ACC112 (cell line): ENCODE data around the gene NEK10.

Experiments used
- H2AFZ ChIP-seq: fragments of 200-600 bp; sonication (generic); one replicate; pipeline ENCODE4 v1.6.0; 2017; ENCODE audit warnings: antibody characterized with exemption, low read length; ENCODE audit not compliant: unreplicated experiment
- H3K27ac ChIP-seq: fragments of 200-600 bp; sonication (generic); 2 replicates; pipeline ENCODE4 v1.5.1; 2014; ENCODE audit warnings: low read depth, mild to moderate bottlenecking, antibody characterized with exemption, low read length, moderate library complexity
- H3K27me3 ChIP-seq: fragments of 200-600 bp; sonication (generic); 2 replicates; pipeline ENCODE4 v1.6.1; 2014; ENCODE audit warnings: mild to moderate bottlenecking, antibody characterized with exemption, low read length, moderate library complexity, mixed read lengths; ENCODE audit not compliant: insufficient read depth
- H3K36me3 ChIP-seq: fragments of 200-600 bp; sonication (generic); 2 replicates; pipeline ENCODE4 v1.6.1; 2016; ENCODE audit warnings: mild to moderate bottlenecking, antibody characterized with exemption, low read length, moderate library complexity, mixed read lengths; ENCODE audit not compliant: insufficient read depth
- H3K4me1 ChIP-seq: fragments of 200-600 bp; sonication (generic); one replicate; pipeline ENCODE4 v1.6.1; 2016; ENCODE audit warnings: low read length, mixed read lengths; ENCODE audit not compliant: insufficient read depth, unreplicated experiment, control insufficient read depth
- H3K4me3 ChIP-seq: fragments of 200-600 bp; sonication (generic); 2 replicates; pipeline ENCODE4 v1.5.1; 2014; ENCODE audit warnings: mild to moderate bottlenecking, low read depth, low read length
- H3K79me2 ChIP-seq: fragments of 200-600 bp; sonication (generic); one replicate; pipeline ENCODE4 v1.6.0; 2016; ENCODE audit warnings: low read length; ENCODE audit not compliant: control insufficient read depth, unreplicated experiment, insufficient read depth

The NEK10 gene

DNA sequence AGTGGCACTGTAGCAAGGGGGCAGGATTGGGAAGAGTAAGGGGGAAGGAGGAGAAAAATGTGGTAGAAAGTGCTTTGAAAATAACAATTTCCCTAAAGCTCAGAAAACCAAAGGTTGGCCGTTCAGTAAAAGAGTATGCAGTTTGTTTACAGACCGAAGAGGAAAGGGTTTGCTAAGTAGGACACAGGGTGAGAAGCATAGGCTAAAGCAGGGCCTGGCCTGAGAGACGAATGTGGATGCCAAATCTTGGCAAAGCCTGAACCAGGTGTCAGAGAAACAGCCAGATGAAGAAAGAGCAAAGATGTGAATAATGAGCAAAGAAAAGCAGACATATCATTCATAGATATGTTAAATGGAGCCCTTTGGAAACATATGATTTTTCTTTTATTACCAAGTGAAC lies 17.1 kb downstream of the NEK10 start:
- H3K79me2 ChIP-seq = no peaks in the 10 kb centered on the region

DNA sequence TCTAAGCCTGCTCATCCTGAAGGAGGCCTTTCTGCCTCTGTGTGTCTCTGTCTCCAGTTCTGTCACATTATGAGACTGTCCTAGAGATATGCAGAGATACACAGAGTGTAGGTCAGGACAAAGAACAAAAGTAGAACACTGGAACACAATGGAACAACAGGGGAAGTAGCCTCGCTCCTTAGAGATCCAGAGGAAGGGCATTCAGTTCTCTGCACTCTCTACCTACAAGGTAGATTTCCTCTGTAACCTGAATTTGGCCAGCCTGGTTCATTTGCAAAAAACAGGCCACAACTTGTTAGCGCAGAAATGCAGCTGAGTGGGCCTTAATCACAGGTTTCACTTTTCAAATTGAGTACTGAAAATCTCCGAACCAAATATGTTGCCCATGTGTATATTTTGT lies 19.4 kb downstream of the NEK10 start:
- Histone ChIP-seq H3K27ac (no peak overlapping the region), H2AFZ (no peak overlapping the region), H3K36me3 (no peaks in the 10 kb centered on the region), H3K27me3 (no peaks in the 10 kb centered on the region), H3K4me3 (no peak overlapping the region), H3K4me1 (peaks cover 4% of the 10 kb centered on the region), H3K79me2 (no peaks in the 10 kb centered on the region)

More for the DNA sequence above, 17.1 kb downstream of the NEK10 start:
- peaks cover 4% of the 10 kb centered on the region for H3K4me1 ChIP-seq
- H3K36me3 ChIP-seq = no peaks in the 10 kb centered on the region
- no peak overlapping the region for H3K27ac ChIP-seq
- no peak overlapping the region for H2AFZ ChIP-seq
- no peak overlapping the region for H3K4me3 ChIP-seq
- no peaks in the 10 kb centered on the region for H3K27me3 ChIP-seq

DNA sequence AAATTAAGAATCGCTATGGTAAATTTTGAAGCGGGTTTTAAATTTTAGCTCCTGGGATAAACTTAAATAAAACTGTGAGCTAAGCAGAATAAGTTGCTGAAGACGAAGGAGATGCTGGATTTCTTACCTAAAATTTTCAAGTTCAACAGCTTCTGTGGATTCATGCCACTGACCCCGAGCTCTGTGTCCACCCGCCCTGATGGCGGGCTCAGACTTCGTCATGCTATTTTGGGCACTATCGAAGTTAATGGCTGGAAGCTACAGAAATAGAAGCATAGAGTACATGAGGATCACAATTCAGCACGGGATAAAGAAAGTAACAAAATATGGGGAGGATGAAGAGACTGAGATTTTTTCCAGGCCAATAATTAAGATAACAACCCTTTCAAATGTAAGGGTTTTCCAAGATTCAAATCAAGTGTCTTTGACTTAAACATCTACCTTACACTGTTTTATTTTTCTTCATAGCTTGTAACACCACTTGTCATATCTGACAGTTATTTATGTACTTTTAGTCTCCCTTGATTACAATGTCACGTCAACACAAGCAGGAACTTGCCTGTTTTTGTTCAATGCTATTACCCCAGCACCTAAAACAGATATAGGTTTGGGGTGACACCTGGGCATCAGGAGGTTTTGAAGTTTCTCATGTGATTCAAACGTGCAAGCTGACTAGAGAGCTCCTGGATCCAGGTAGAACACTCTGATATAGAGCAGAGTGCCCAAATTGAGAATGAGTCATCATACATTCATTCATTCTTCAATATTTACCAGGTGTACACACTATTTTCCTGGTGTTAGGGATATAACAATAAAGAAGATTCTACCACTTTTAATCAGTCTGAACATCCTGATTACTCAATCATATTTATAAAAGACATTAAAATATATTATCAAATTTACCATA lies 23.0 kb downstream of the NEK10 start:
- no peaks in the 10 kb centered on the region for H3K4me1 ChIP-seq
- no peak overlapping the region for H3K27ac ChIP-seq
- no peaks in the 10 kb centered on the region for H3K36me3 ChIP-seq
- H3K4me3 ChIP-seq = no peak overlapping the region
- no peak overlapping the region for H2AFZ ChIP-seq
- H3K79me2 ChIP-seq = no peaks in the 10 kb centered on the region
- no peaks in the 10 kb centered on the region for H3K27me3 ChIP-seq

GRCh38 chr3:27345493-27345892 lies 23.7 kb downstream of the NEK10 start:
- Histone ChIP-seq H3K36me3 (no peaks in the 10 kb centered on the region), H3K4me3 (no peak overlapping the region), H3K27me3 (no peaks in the 10 kb centered on the region), H2AFZ (no peak overlapping the region), H3K79me2 (no peaks in the 10 kb centered on the region), H3K4me1 (no peaks in the 10 kb centered on the region), H3K27ac (no peak overlapping the region)

- H2AFZ ChIP-seq = no peak overlapping the region
- no peaks in the 10 kb centered on the region for H3K36me3 ChIP-seq
- no peaks in the 10 kb centered on the region for H3K79me2 ChIP-seq
- no peak overlapping the region for H3K4me3 ChIP-seq
- H3K4me1 ChIP-seq = no peaks in the 10 kb centered on the region
- H3K27ac ChIP-seq = no peak overlapping the region
- no peaks in the 10 kb centered on the region for H3K27me3 ChIP-seq
Measured at GRCh38 chr3:27345045-27345444, 24.1 kb downstream of the NEK10 start.

- no peaks in the 10 kb centered on the region for H3K79me2 ChIP-seq
- no peaks in the 10 kb centered on the region for H3K27me3 ChIP-seq
- no peaks in the 10 kb centered on the region for H3K4me1 ChIP-seq
- H2AFZ ChIP-seq = no peak overlapping the region
- no peak overlapping the region for H3K27ac ChIP-seq
- H3K36me3 ChIP-seq = no peaks in the 10 kb centered on the region
- H3K4me3 ChIP-seq = no peak overlapping the region
Measured at GRCh38 chr3:27344192-27344591, 25.0 kb downstream of the NEK10 start.

DNA sequence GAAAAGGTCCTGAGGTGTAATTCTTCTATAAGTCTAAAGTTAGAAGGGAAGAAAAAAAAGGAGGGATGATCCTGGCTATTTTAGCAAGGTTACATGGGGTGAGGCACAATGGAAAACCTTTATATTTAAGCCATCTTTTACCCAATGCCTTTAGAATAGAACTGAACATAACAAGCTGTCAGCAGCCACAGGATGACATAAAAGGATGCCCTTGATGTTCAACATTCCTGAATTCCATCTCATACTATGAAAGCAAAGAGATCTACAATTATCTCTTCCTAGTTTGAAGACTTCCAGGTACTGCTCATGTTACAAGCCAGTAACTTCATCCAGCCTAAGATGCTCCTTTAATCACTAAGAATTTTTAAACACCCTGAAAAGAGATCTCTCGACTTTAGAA lies 26.9 kb downstream of the NEK10 start:
- no peak overlapping the region for H3K27ac ChIP-seq
- no peaks in the 10 kb centered on the region for H3K36me3 ChIP-seq
- no peak overlapping the region for H3K4me3 ChIP-seq

GRCh38 chr3:27340534-27340933 lies 28.6 kb downstream of the NEK10 start:
- no peaks in the 10 kb centered on the region for H3K36me3 ChIP-seq
- H3K27ac ChIP-seq = no peak overlapping the region
- H3K4me3 ChIP-seq = no peak overlapping the region
- no peaks in the 10 kb centered on the region for H3K27me3 ChIP-seq
- H3K4me1 ChIP-seq = no peaks in the 10 kb centered on the region
- no peaks in the 10 kb centered on the region for H3K79me2 ChIP-seq
- H2AFZ ChIP-seq = no peak overlapping the region

More for the DNA sequence above, 26.9 kb downstream of the NEK10 start:
- Histone ChIP-seq H3K79me2 (no peaks in the 10 kb centered on the region), H3K27me3 (no peaks in the 10 kb centered on the region), H2AFZ (no peak overlapping the region), H3K4me1 (no peaks in the 10 kb centered on the region)

DNA sequence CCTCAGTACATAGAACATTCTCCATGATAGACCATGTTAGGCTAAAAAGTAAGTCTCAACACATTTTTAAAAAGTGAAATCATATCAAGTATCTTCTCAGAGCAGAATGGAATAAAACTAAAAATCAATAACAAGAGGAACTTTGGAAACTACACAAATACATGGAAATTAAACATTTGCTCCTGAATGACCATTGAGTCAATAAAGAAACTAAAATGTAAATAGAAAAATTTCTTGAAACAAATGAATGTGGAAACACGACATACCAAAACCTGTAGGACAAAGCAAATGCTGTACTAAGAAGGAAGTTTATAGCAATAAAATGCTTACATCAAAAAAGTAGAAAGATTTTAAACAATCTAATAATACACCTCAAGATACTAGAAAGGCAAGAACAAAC lies 33.6 kb downstream of the NEK10 start:
- Histone ChIP-seq H3K79me2 (no peaks in the 10 kb centered on the region), H3K27me3 (no peaks in the 10 kb centered on the region), H2AFZ (no peak overlapping the region), H3K36me3 (no peaks in the 10 kb centered on the region), H3K27ac (no peak overlapping the region), H3K4me1 (no peaks in the 10 kb centered on the region), H3K4me3 (no peak overlapping the region)

DNA sequence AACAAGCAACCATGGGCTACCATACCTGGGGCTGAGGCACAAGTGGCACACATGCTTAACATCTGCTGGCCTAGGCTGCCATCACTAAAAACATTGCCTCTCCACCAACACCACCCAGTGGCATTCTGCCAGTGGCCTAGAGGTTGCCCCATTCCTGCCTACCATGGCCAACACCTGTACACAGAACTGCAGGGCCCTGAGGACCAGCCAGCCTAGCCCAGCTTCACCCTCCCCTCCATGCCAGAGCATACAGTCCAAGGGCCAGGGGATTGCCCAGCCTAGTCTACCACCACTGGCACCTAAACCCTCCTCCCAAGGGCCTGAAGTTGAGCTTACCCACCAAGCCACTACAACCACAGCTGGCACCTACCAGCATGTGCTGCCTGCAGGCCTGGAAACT lies 35.3 kb downstream of the NEK10 start:
- H3K79me2 ChIP-seq = no peaks in the 10 kb centered on the region
- no peak overlapping the region for H3K4me3 ChIP-seq
- no peaks in the 10 kb centered on the region for H3K4me1 ChIP-seq
- no peaks in the 10 kb centered on the region for H3K27me3 ChIP-seq
- peaks cover 6% of the 10 kb centered on the region; the same call in 1 of the 2 replicates for H3K36me3 ChIP-seq
- no peak overlapping the region for H3K27ac ChIP-seq
- H2AFZ ChIP-seq = no peak overlapping the region
